Measurements from ENCODE around the gene VPS26C. TPM values are rescaled to one million over a fixed set of nuclear protein-coding genes. Genes with fewer than 3 reads are reported as not detected.

Gene VPS26C
- polyA plus RNA-seq, 1 of the 3 experiments (the other 2 are of a cell fraction), result 34.8 TPM

DNA sequence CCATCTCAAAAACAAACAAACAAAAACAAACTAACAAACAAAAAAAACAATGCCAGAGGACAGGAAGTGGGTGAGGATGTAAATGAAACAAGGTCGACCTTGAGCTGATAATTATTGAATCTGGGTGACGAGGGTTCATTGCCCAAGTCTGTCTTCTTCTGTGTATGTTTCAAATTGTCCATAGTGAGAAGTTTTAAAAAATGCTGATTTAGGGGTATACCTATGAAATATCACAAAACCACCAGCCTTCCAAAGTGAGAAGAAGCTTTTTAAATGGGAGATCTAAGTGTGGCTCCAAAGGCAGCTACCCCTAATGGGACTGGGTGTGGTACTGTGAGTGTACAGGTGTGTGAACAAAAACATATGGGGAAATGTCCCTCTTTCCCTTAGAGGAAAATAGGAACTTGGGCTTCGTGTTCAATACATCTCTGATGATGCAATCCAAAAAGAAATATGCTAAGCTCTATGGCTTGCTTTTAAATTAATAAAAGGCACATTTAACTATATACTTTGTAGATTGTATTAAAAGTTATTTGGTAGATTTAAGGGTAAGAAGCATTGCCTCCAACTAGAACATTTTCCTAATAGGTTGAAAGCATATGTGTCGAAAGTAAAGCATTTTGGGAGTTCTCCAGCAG is 33.1 kb upstream of the VPS26C start:
- H2AFZ ChIP-seq (ENCODE audit: low read depth), result no peak overlapping the region
- no peak for TF ChIP-seq GABPA (IDR thresholded peaks at IDR 0.05; ENCODE audit: low read depth)
- TF ChIP-seq NFIC (IDR thresholded peaks at IDR 0.05; ENCODE audit: borderline replicate concordance), result no peak
- TF ChIP-seq FOXM1 (IDR thresholded peaks at IDR 0.05; ENCODE audit: low read depth), result no peak
- no peak for TF ChIP-seq NRF1 (IDR thresholded peaks at IDR 0.05; ENCODE audit: low read depth, low read length)
- TF ChIP-seq POLR2AphosphoS5 (IDR thresholded peaks at IDR 0.05; ENCODE audit: low read depth, low read length), result no peak
- no peak for TF ChIP-seq RXRA (IDR thresholded peaks at IDR 0.05; ENCODE audit: borderline replicate concordance, low read depth)
- H4K20me1 ChIP-seq (ENCODE audit: insufficient read depth), result no peaks in the 10 kb centered on the region
- no peak overlapping the region for H3K9ac ChIP-seq
- H3K36me3 ChIP-seq (replicated peaks in 1 of 2; ENCODE audit: control insufficient read depth in 1 of 2, insufficient read depth in 2 of 2, low read length in 1 of 2), result no peaks in the 10 kb centered on the region
- no peaks in the 10 kb centered on the region for H3K27me3 ChIP-seq (ENCODE audit: insufficient read depth)
- H3K9me2 ChIP-seq, result no peaks in the 10 kb centered on the region
- H3K4me3 ChIP-seq (ENCODE audit: low read depth in 2 of 2, low read length in 1 of 2), result no peak overlapping the region
- WGBS (ENCODE audit: low lambda C conversion rate), result 54% methylated on average over 4 of the region's 4 CpGs
- CTCF ChIA-PET, result interaction anchor here (0.6 kb wide), 1 partner anchor 20 kb away, joined by 3 read pairs; no protein-coding TSS in a partner anchor
- no peaks in the 10 kb centered on the region for H3K79me2 ChIP-seq (ENCODE audit: insufficient read depth)
- DNase-seq, result no peak
- H3F3A ChIP-seq (replicated peaks; ENCODE audit: insufficient read depth), result no peaks in the 10 kb centered on the region
- POLR2A ChIA-PET, result no interaction called here
- H3K4me1 ChIP-seq (ENCODE audit: control insufficient read depth in 1 of 2, insufficient read depth in 2 of 2, low read depth in 1 of 2, low read length in 1 of 2), result no peaks in the 10 kb centered on the region
- H3K4me2 ChIP-seq, result no peak overlapping the region
- no peaks in the 10 kb centered on the region for H3K9me3 ChIP-seq
- no peak overlapping the region for H3K27ac ChIP-seq (ENCODE audit: low read depth in 2 of 2, low read length in 1 of 2)

DNA sequence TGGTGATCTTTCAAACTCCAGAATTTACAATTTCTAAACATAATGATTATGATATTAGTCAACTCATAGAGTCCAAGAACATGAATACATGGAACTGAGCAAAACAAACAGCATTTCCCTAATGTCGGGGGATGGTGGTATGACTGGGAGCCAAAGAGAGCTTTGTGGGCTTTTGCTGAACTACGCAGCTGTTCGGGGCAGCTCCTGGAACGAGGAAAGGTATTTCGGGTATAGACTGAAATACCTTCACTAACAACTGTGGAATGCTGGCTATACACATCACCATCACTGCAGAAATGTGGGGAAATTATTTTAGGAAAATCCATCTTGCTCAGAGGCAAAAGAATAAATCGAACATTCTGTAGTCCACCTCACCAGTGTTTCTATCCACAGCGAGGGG is 30.2 kb upstream of the VPS26C start:
- Histone ChIP-seq H3K36me3 (replicated peaks in 1 of 2; ENCODE audit: control insufficient read depth in 1 of 2, insufficient read depth in 2 of 2, low read length in 1 of 2) (no peaks in the 10 kb centered on the region), H2AFZ (ENCODE audit: low read depth) (no peak overlapping the region), H3K27me3 (ENCODE audit: insufficient read depth) (no peaks in the 10 kb centered on the region), H3K4me2 (no peak overlapping the region), H4K20me1 (ENCODE audit: insufficient read depth) (no peaks in the 10 kb centered on the region), H3K9me3 (no peaks in the 10 kb centered on the region), H3K4me1 (ENCODE audit: control insufficient read depth in 1 of 2, insufficient read depth in 2 of 2, low read depth in 1 of 2, low read length in 1 of 2) (no peaks in the 10 kb centered on the region), H3K27ac (ENCODE audit: low read depth in 2 of 2, low read length in 1 of 2) (no peak overlapping the region), H3K9me2 (no peaks in the 10 kb centered on the region), H3K4me3 (ENCODE audit: low read depth in 2 of 2, low read length in 1 of 2) (no peak overlapping the region), H3K9ac (no peak overlapping the region), H3F3A (replicated peaks; ENCODE audit: insufficient read depth) (no peaks in the 10 kb centered on the region), H3K79me2 (ENCODE audit: insufficient read depth) (no peaks in the 10 kb centered on the region)
- DNase-seq, result no peak
- WGBS (ENCODE audit: low lambda C conversion rate), result 81% methylated on average over 7 of the region's 7 CpGs
- ChIA-PET CTCF (no interaction called here), POLR2A (no interaction called here)
- TF ChIP-seq FOXJ3 (CRISPR knock-in tag; IDR thresholded peaks at IDR 0.05) (no peak), RCOR1 (IDR thresholded peaks at IDR 0.05; ENCODE audit: low read length) (no peak), CHD2 (IDR thresholded peaks at IDR 0.05; ENCODE audit: low read length, partially characterized antibody) (no peak), NFIC (IDR thresholded peaks at IDR 0.05; ENCODE audit: borderline replicate concordance) (no peak), GABPA (IDR thresholded peaks at IDR 0.05; ENCODE audit: low read depth) (no peak), EP300 (IDR thresholded peaks at IDR 0.05; ENCODE audit: borderline replicate concordance in 1 of 2, low read depth in 1 of 2, low read length in 1 of 2) (no peak), FOXM1 (IDR thresholded peaks at IDR 0.05; ENCODE audit: low read depth) (no peak), TEAD4 (IDR thresholded peaks at IDR 0.05; ENCODE audit: borderline replicate concordance, insufficient read depth) (no peak), MEF2A (IDR thresholded peaks at IDR 0.05; ENCODE audit: borderline replicate concordance, low read depth) (no peak), SMC3 (IDR thresholded peaks at IDR 0.05; ENCODE audit: low read depth, low read length) (no peak), YY1 (IDR thresholded peaks at IDR 0.05; ENCODE audit: low read depth) (no peak), EZH2phosphoT487 (IDR thresholded peaks at IDR 0.05; ENCODE audit: borderline replicate concordance, low read depth) (no peak), ELF1 (IDR thresholded peaks at IDR 0.05) (no peak)
- TF ChIP-seq, protein P1, sequence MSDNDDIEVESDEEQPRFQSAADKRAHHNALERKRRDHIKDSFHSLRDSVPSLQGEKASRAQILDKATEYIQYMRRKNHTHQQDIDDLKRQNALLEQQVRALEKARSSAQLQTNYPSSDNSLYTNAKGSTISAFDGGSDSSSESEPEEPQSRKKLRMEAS (IDR thresholded peaks at IDR 0.05; ENCODE audit: low read depth), result no peak
- TF ChIP-seq, protein P2, sequence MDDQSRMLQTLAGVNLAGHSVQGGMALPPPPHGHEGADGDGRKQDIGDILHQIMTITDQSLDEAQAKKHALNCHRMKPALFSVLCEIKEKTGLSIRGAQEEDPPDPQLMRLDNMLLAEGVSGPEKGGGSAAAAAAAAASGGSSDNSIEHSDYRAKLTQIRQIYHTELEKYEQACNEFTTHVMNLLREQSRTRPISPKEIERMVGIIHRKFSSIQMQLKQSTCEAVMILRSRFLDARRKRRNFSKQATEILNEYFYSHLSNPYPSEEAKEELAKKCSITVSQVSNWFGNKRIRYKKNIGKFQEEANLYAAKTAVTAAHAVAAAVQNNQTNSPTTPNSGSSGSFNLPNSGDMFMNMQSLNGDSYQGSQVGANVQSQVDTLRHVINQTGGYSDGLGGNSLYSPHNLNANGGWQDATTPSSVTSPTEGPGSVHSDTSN (IDR thresholded peaks at IDR 0.05), result no peak
- TF ChIP-seq, protein P3, sequence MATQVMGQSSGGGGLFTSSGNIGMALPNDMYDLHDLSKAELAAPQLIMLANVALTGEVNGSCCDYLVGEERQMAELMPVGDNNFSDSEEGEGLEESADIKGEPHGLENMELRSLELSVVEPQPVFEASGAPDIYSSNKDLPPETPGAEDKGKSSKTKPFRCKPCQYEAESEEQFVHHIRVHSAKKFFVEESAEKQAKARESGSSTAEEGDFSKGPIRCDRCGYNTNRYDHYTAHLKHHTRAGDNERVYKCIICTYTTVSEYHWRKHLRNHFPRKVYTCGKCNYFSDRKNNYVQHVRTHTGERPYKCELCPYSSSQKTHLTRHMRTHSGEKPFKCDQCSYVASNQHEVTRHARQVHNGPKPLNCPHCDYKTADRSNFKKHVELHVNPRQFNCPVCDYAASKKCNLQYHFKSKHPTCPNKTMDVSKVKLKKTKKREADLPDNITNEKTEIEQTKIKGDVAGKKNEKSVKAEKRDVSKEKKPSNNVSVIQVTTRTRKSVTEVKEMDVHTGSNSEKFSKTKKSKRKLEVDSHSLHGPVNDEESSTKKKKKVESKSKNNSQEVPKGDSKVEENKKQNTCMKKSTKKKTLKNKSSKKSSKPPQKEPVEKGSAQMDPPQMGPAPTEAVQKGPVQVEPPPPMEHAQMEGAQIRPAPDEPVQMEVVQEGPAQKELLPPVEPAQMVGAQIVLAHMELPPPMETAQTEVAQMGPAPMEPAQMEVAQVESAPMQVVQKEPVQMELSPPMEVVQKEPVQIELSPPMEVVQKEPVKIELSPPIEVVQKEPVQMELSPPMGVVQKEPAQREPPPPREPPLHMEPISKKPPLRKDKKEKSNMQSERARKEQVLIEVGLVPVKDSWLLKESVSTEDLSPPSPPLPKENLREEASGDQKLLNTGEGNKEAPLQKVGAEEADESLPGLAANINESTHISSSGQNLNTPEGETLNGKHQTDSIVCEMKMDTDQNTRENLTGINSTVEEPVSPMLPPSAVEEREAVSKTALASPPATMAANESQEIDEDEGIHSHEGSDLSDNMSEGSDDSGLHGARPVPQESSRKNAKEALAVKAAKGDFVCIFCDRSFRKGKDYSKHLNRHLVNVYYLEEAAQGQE (IDR thresholded peaks at IDR 0.05; ENCODE audit: low read depth, low read length), result no peak
- TF ChIP-seq, protein P4, sequence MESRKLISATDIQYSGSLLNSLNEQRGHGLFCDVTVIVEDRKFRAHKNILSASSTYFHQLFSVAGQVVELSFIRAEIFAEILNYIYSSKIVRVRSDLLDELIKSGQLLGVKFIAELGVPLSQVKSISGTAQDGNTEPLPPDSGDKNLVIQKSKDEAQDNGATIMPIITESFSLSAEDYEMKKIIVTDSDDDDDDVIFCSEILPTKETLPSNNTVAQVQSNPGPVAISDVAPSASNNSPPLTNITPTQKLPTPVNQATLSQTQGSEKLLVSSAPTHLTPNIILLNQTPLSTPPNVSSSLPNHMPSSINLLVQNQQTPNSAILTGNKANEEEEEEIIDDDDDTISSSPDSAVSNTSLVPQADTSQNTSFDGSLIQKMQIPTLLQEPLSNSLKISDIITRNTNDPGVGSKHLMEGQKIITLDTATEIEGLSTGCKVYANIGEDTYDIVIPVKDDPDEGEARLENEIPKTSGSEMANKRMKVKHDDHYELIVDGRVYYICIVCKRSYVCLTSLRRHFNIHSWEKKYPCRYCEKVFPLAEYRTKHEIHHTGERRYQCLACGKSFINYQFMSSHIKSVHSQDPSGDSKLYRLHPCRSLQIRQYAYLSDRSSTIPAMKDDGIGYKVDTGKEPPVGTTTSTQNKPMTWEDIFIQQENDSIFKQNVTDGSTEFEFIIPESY (IDR thresholded peaks at IDR 0.05; ENCODE audit: borderline replicate concordance, low read depth), result no peak

All from SK-N-SH (cell line).